ENCODE results near the gene NSD2.

- TF ChIP-seq CTCF (conservative IDR thresholded peaks at IDR 0.05 in 1 of 2, IDR thresholded peaks at IDR 0.05 in 1 of 2; ENCODE audit: low read depth in 1 of 2, low read length in 2 of 2) (no peak), EZH2 (IDR thresholded peaks at IDR 0.05; ENCODE audit: low read length, missing control alignments) (no peak)
Observed at GRCh38 chr4:1986578-1987210, 115.5 kb downstream of the NSD2 start.

Measured in fibroblast of lung (primary cell).